Thyroid gland (tissue), 4 donors: ENCODE results near the gene NCOA3.

Experiments used
- CTCF ChIP-seq, 6 experiments: fragments of 200-600 bp in 3 of 6; fragments of 450-650 bp in 3 of 6; sonication (generic) in 3 of 6; IDR thresholded peaks; one replicate each; pipeline ENCODE4 v1.5.1; 2016 to 2019; ENCODE audit warnings: antibody characterized with exemption in 6 of 6, mild to moderate bottlenecking in 2 of 6, inconsistent platforms in 1 of 6, moderate library complexity in 1 of 6
- POLR2A ChIP-seq, 2 donors: fragments of 450-650 bp; IDR thresholded peaks; one replicate each; pipeline ENCODE4 v1.6.1; 2017; ENCODE audit warnings: antibody characterized with exemption in 2 of 2, mild to moderate bottlenecking in 2 of 2, moderate library complexity in 1 of 2

DNA sequence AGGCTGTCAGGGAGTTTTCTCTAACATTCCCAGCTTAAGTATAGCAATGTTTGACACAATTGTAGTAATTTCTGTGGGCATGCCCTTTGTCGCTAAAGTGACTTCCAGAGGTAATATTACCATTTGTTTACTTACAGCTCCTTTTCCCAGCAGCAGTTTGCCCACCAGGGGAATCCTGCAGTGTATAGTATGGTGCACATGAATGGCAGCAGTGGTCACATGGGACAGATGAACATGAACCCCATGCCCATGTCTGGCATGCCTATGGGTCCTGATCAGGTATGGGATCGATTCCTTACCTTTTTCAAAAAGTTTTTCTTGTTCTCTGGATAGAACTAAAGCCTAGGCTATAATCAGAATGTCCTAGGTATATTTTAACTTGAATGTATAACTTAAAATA, 151.1 kb downstream of the NCOA3 start:
- TF ChIP-seq CTCF (IDR thresholded peaks at IDR 0.05) (no peak), POLR2A (IDR thresholded peaks at IDR 0.05) (no peak)
